Heart left ventricle (tissue), 13 donors: ENCODE results near the gene MAPK10.

Experiments used
- CTCF ChIP-seq, 12 donors: fragments of 200-600 bp; sonication (generic) in 4 of 12; IDR thresholded peaks; one replicate each; pipeline versions ENCODE4 v1.5.0 to v1.8.0; 2018 to 2022; ENCODE audit warnings: antibody characterized with exemption in 12 of 12, mild to moderate bottlenecking in 5 of 12
- POLR2A ChIP-seq, 2 donors: fragments of 450-650 bp; IDR thresholded peaks; one replicate each; pipeline ENCODE4 v1.6.1; 2017; ENCODE audit warnings: antibody characterized with exemption in 2 of 2, mild to moderate bottlenecking in 2 of 2, moderate library complexity in 2 of 2
- donor health status: ischemic (EF 13 %, LVEDD 7.1; RV severe dilation, severe dysfunction).
- donor health status: DM: no; HTN: yes; CAD: no.
- donor health status: DM: no; HTN: no; CAD: no.
- donor health status: ischemic (EF 25% LVEDD 6.9; RV normal size, moderate dysfunction).
- donor health status: ischemic (EF 25% LVEDD 5.7; RV mildly dilated, moderate dysfunction).
- donor health status: ischemic (EF 35%, LVEDD 5.7; RV mildly dilated, moderate dysfunction).
- donor health status: nonischemic (EF 11% LVEDD 7.7; RV severe dilation, severe dysfunction).
- donor health status: DM: yes; HTN: yes; CAD: no.
- donor health status: PGD.
- donor health status: ischemic (EF 29% LVEDD 5.4; RV normal size, mild dysfunction).
- donor health status: nonischemic (EF 23%, LVEDD 6.1; RV moderate dilation, normal function).

DNA sequence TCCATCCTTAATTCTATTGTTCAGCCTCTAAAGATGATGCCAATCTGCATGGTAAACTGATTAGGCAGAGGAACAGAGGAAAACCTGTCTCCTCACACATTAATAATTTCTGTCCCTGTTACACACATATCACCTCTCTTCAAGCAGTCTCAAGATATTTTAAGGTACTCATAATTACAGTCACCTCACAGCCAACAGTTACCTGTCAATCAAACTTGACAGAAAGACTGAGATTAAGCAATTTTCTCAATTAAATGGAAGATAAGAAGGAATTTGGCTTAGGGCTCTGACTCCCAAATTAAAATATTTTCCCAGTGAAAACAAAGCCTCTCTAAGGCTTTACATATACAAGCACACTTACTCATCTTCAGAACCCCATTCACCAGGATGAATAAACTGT is 85.2 kb downstream of the MAPK10 start:
- TF ChIP-seq CTCF (IDR thresholded peaks at IDR 0.05) = no peak
- no peak for TF ChIP-seq POLR2A (IDR thresholded peaks at IDR 0.05)
